Fibroblast of lung (primary cell): ENCODE results near the gene UTF1.

Experiments
- EZH2 ChIP-seq: IDR thresholded peaks from 2 replicates; pipeline ENCODE4 v1.5.1; 2012; ENCODE audit warnings: low read length, control low read depth, mild to moderate bottlenecking; ENCODE audit errors: missing control alignments
- TF ChIP-seq, protein P1 (sequence below), 2 donors: IDR thresholded peaks in 1 of 2; conservative IDR thresholded peaks in 1 of 2; 1 replicate in 1 of 2; 2 replicates in 1 of 2; pipeline ENCODE4 v1.5.1; 2011 to 2012; ENCODE audit warnings: low read length in 2 of 2, control low read depth in 1 of 2, inconsistent platforms in 1 of 2, low read depth in 1 of 2, mild to moderate bottlenecking in 1 of 2

DNA sequence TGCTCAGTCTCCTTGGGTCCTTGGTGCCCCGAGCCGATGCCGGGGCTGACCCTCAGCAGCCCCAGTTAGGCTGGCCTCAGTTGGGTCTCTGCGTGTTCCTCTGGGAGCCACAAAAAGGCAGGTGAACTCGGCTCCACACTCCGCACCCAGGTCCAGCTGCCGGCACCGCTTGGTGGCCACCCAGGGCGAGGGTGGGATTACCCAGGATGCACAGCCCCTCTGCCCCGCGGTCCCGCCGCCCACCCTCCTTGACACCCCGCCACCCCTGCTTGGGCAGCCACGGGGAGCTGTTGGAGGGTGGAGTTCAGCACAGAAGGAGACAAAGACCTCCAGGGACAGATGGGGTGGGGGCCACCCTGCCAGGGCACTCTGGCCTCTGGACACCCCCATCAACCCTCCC lies 25.3 kb downstream of the UTF1 start:
- TF ChIP-seq EZH2, result no peak
- TF ChIP-seq, protein P1, sequence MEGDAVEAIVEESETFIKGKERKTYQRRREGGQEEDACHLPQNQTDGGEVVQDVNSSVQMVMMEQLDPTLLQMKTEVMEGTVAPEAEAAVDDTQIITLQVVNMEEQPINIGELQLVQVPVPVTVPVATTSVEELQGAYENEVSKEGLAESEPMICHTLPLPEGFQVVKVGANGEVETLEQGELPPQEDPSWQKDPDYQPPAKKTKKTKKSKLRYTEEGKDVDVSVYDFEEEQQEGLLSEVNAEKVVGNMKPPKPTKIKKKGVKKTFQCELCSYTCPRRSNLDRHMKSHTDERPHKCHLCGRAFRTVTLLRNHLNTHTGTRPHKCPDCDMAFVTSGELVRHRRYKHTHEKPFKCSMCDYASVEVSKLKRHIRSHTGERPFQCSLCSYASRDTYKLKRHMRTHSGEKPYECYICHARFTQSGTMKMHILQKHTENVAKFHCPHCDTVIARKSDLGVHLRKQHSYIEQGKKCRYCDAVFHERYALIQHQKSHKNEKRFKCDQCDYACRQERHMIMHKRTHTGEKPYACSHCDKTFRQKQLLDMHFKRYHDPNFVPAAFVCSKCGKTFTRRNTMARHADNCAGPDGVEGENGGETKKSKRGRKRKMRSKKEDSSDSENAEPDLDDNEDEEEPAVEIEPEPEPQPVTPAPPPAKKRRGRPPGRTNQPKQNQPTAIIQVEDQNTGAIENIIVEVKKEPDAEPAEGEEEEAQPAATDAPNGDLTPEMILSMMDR (conservative IDR thresholded peaks at IDR 0.05 in 1 of 2, IDR thresholded peaks at IDR 0.05 in 1 of 2; ENCODE audit: low read depth in 1 of 2, low read length in 2 of 2), result no peak
